ENCODE data around the gene WWOX.
A peak's percentile ranks its signal among the peaks of the same experiment; 100 is the strongest.
"Not testable (repeated sequence)": the region's sequence is repeated elsewhere in the genome, so short reads cannot be mapped to it uniquely, and the experiment has no call there.

The WWOX gene

DNA sequence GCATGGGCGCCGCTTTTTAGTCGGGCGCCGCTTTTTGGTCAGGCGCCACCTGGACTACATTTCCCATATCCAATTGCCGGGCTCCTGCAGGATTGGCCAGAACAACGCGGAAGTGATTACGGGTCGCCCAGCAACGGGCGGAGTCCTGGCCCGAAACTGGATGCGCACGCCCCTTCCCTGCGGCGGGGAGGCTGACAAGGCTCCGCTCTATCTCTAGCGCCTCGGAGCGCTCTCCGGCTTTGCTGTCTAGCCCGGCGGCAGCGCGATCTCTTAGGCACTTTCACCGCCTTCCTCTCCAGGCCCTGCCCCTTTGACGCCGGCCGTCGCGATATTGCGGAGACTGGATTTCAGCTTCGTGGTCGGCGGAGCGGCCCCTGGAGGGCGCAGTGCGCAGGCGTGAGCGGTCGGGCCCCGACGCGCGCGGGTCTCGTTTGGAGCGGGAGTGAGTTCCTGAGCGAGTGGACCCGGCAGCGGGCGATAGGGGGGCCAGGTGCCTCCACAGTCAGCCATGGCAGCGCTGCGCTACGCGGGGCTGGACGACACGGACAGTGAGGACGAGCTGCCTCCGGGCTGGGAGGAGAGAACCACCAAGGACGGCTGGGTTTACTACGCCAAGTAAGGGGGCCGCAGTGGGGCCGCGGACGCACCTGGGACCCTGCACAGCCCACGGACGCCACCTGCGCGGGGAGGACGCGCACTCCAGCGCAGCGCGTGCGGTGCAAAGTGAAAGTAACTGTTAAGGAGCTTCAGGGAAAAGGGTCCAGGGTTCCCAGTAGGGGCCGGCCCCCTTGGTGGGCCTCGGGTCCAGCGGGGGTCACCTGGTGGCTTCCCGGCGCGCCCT, at the start of gene WWOX:
WWOX (plus strand) TSS at position 384 of the 841 bp plus-strand sequence.
- DNase-seq (ENCODE audit: low spot score): peak; percentile 98

DNA sequence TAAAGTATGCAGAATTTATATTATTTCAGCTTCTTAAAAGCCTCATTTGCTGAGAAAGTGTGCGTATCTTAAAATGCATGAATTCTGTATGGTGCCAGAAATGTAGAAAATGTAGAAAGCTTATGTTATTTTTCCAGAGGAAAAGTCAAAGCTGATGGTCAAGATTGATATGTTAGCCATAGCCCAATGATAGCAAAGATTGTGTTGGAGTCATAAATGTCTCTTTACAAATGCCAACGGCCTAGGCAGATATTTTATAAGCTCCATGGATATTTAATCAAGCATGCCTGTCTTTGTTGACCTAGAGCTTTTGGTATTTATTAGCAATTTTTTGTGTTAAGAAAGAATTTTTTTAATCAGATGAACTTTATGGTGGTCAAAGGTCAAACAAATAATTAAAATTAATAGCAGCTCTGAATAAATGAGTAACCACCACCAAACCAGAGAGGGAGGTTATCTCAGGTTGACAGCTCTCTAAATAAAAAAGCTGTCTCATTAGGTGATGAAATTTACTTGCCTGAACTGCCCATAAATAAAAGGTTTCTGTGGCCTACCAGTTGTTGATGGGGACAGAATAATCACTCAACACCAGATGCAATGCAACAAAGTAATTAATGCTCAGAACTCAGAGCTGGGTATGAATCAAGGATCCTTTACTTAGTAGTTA, 48.6 kb upstream of the WWOX start:
- DNase-seq (ENCODE audit: low spot score): no peak

DNA sequence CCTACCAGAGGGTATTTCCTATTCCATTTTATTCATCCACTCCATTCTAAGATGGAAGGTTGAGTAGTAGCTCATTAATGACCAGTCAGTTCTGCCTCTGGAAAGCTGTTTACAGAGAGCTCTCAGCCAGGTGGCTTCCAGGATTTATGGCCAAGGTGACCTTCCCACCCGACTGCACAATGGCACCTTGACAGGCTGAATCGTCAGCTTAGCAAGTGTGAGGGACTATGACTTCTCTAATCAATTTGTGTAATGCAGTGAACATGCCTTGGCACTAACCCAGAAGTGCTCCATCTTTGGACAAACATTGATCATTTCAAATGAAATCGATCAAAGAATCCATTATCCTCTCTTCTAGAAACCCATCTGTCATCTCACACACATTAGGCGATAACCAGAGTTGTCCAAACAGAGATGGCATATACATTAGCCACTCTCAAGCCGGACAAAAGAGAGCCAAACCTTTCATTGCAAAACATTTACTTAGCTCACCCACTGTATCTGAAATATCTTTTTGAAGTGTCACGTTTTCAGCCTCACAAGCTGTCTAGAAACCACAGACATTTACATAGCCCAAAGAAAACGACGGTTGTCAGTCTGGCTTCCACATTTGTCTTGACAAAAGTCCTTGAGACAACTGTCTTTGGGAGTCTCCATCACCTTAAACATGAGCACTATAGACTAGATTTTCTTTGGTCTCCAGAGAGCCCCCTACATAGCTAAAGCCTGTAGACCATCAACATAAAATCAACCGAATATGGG, 41.5 kb upstream of the WWOX start:
- DNase-seq (ENCODE audit: low spot score): no peak

DNA sequence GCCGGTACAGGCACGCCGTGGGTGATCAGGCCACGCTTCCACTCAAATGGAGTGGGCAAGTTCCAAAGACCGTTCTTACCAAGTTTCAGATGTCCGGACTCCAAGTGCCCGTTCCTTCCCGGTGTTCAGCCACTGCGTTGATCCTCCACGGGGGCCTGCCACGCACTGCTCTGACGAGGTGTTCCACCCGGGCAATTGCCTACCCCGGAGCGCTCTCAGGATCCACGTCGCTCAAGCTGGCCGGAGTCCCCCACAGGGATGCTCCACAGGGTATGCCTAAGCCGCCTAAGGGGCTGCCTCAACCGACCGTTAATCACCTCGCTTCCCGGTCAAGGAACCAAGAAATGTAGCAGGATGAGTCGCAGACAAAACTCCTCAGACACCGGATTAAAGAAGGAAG, 39.6 kb upstream of the WWOX start:
- DNase-seq (ENCODE audit: low spot score): not testable (repeated sequence)

DNA sequence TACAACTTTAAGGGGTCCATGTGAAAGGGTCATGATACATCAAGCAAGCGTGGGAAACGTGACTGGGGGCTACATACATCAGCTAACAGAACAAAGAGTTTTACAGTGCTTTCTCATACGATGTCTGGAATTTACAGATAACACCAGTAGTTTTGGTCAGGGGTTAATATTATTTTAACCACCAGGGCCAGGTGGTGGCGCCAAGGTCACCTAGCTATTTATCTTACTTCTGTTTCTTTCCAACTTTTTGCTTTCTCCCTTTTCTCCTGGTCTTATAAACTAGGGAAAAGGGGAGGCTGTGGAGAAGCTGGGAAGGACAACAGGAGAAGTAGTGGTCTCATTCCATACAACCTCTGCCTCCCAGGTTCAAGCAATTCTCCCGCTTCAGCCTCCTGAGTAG, 39.2 kb upstream of the WWOX start:
- DNase-seq (ENCODE audit: low spot score): no peak

DNA sequence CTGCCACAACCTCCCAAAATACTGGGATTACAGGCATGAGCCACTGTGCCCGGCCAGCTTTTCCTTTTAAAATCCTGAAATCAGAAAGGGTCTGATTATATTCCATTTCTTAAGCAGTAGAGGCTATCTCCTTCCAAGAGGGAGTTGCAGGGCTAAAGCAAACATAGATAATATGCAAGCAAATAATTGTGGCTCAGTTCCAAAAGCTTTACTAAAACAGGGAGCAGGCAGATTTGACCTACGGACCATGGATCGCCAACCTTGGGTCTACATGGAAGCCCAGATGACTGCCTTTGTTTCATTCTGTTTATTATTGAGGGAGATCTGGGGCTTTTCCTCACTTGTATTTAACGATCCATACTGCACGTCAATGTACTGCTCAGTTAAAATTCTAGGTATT, 38.6 kb upstream of the WWOX start:
- DNase-seq (ENCODE audit: low spot score): no peak

DNA sequence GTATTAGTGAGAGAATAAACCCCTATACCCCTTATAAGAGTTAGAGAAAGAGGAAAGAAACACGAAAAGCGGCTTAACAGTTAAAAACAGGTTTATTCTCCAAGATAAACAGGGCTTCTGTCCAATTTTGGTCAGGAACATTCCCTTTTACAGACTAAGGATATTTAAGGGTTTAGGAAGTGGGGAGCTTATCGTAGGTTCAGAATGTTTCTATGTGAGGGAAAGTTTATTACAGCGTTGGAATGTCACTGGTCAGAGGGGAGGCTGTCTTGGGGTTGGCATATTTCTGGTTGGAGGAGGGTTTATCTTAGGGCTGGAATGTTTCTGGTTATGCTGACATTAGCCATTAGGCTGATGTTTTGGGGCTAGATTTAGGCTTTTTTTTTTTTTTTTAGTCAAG, 34.1 kb upstream of the WWOX start:
- DNase-seq (ENCODE audit: low spot score): no peak

DNA sequence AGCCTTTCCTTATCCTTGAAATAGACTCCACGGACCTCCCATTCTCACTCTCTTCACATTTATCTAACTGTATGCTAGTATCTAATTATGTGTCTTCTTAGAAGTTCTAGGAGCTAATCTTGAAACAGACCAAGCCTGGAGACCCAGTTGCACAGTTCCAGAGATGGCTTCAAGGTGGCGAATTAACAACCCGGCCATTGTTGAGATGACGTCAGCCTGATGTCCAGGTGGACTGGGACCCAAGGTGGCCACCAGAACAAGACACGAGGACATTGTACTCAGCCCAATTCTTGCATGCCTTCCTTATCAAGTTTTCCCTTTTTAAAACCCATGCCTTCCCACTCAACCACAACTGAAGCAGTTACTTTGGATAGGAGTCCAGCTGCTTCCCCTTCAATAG, 29.5 kb upstream of the WWOX start:
- no peak for DNase-seq (ENCODE audit: low spot score)

DNA sequence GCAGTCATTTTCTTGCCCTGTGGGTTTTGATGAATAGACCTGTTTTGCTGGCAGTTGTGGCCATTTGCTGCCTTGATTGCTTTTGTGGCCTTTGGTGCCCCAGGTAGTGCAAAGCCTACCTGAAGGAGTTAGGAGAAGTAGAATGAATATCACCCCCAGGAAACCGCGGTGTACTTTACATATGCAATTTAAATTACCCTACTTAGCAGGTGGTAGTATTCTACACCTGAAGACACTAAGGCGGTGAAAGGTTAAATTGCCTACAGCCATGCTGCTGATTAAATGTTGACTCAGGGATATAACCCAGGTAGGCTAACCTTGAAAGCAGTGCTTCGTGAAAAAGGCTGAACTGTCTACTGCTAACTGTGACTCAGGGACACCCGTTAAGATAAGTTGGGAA, 27.2 kb upstream of the WWOX start:
- DNase-seq (ENCODE audit: low spot score): no peak

DNA sequence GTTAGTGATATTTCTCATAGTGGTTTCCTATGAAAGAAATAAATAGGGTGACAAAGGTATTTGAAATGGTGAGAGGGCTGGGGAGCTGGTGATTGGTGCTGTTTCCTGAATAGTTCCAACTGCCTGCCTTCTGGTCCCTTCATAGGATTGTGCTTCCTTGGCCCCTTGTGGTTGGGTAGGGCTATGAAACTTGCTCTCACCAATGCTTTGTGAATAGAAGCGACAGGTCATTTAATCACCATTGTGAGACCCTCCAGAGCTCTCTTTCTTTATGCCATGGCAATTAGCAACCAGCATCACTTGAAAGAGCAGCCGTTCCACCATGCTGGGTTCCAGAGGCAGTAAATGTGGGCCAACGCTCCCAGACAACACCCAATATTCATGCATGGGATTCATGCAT, 23.7 kb upstream of the WWOX start:
- DNase-seq (ENCODE audit: low spot score): no peak

DNA sequence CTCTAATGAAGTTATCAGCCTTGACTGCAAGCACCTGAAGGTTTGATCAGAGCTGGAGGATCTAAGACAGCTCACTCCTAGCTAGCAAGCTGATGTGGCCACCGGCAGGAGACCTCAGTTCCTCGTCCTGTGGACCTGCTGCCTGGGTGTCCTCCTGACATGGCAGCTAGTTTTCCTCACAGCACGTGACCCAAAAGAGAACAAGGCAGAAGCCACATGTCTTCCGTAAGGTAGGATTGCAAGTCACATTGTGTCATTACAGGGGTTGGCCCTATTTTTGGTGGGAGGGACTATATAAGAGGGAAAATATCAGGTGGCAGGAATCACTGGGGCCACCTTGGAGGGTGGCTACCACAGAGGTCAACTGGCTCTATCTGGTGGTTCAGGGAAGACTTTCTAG, 18.1 kb upstream of the WWOX start:
- DNase-seq (ENCODE audit: low spot score): no peak

DNA sequence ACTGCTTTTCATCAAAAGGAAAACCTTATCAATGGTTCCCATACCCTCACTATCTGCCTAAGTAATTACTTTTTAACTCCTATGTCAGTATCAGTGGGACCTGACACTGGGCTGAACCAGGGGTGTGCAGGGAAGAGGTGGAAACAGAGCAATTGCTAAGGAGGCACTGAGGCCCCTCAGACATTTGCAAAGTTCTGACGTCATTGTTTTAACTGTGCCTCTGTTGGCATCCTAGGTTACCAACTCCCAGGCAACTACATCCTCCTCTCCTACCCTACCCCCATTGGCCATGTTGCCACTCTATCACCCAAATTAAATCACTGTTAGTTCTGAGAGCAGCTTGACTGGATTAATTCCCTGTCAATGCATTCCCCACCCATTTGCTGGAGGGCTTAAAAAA, 8.0 kb upstream of the WWOX start:
- DNase-seq (ENCODE audit: low spot score): no peak

DNA sequence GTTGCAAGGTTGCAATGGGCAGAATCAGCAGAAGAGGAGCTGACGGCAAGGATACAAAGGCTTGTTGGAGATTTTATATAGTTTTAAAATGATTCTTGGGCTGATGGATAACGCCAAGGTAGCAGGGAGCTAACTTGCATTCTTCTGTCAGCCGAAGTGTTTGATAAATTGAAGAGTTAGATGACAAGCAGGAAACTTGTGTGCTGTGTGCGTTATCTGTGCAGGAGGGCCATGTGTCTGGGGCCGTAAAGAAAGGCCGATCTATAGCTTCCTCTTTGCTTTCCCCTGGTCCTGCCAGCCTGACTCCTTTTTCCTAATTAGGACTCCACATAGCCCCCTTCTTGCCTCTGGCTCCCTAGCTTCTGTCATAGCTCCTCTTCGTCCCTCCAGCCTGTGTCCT, 6.7 kb upstream of the WWOX start:
- DNase-seq (ENCODE audit: low spot score): no peak

DNA sequence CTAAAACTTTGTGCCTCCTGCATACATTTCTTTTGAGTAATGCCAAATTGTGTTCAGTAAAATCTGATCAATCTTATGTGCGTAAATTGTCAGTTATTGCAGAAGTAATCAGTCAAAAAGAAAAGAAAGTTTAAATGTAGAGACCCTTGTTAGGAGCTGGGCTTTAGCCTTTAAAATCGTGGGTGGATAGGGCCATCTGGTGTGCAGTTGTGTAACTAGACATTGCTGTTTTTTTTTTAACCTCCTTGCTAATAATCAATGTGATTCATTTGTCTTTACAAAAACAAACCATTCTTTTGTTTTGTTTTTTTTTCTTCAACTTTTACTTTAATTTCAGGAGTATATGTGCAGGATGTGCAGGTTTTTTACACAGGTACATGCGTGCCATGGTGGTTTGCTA, 5.3 kb upstream of the WWOX start:
- DNase-seq (ENCODE audit: low spot score): no peak

DNA sequence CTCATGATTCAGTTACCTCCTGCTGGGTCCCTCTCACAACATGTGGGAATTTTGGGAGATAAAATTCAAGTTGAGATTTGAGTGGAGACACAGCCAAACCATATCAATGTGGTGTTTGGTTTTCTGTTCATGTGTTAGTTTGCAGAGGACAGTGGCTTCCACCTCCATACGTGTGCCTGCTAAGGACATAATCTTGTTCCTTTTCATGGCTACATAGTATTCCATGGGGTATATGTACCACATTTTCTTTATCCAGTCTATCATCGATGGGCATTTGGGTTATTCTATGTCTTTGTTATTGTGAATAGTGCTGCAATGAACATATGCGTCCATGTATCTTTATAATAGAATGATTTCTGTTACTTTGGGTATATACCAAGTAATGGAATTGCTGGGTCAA, 4.5 kb upstream of the WWOX start:
- DNase-seq (ENCODE audit: low spot score): no peak

DNA sequence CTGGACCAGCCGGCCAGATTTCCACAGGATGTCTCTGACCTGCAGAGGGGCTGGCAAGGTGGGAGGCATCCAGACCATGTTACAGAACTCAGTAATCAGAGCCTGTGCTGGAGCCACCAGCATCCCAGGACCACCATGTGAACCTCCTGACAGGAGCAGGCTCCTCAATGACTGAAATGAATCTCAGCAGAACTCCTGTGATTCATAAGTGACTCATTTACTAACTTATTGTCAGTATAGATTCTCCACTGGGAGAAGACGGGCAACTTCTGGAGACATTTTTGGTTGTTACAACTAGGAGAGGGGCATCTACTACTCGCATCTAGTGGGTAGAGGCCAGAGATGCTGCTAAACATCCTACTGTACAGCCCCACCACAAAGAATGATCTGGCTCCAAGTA, 3.1 kb upstream of the WWOX start:
- DNase-seq (ENCODE audit: low spot score): no peak

DNA sequence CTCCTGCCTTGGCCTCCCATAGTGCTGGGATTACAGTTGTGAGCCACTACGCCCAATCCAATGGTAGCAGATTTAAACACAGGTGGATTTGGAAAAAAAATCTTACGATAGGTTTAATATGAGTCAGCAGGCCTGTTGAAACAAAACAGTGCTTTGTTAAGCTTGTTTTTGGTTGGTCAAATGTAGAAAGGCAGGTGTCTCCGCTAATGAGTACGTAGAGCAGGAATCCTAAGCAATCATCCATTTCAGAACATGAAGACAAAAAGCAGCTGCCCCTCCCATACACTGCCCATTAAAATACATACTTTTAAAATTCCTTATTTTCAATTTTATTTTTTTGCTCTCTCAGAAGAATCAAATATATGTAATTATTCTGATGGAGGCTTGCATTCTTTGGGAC, 1.9 kb upstream of the WWOX start:
- no peak for DNase-seq (ENCODE audit: low spot score)

DNA sequence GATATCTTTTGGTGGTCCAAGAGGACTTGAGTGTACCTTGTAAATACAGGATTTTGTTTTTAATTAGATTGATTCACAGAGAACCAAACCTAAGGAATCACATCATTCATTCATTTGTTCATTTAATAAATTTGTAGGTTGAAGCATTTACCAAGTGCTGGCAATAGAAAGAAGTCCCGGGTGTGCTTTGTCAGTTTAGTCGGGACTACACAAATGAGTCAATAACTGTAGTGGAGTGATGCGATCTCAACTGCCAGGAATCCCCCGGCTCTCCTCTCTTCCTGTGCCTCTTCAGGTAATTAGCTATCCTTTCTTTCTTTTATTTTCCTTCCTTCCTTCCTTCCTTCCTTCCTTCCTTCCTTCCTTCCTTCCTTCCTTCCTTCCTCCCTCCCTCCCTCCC, 1.4 kb upstream of the WWOX start:
- DNase-seq (ENCODE audit: low spot score): no peak

DNA sequence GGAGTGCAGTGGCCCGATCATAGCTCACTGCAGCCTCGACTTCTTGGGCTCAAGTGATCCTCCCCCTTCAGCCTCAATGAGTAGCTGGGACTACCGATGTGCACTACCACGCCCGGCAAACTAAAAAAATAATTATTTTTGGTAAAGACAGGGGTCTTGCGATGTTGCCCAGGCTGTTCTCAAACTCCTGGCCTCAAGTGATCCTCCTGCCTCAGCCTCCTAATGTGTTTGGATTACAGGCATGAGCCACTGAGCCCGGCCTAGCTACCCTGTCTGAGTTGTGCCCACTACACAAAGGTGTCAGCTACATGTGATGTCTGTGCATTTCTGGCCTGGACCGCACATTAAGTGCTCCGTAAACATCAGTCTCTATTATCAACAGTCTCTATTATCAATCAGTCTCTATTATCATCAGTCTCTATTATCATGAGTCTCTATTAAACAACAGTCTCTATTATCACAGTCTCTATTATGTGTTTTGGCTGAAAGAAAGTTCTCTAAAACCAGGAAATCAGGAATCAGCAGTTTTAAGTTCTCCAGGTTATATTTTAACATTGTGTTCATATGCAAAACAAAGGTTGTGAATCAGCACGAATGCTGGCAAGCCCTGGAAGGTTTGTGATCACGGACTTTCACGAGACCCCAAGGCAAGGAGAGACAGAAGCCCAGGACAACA, 721 bp upstream of the WWOX start:
- no peak for DNase-seq (ENCODE audit: low spot score)

DNA sequence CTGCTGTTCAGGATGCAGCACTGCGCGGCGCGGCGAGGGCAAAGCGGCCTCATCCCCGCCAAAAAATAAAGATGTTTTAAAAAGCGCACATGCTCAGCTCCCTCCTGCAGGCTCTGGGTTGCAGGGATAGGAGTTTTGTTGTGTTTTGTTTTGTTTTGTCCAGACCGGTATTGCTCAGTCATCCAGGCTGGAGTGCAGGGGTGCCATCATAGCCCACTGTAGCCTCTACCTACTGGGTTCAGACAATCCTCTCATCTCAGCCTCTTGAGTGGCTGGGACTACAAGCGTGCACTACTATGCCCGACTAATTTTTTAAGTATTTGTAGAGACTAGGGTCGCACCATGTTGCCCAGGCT, 636 bp downstream of the WWOX start:
- DNase-seq (ENCODE audit: low spot score): peak; percentile 36

DNA sequence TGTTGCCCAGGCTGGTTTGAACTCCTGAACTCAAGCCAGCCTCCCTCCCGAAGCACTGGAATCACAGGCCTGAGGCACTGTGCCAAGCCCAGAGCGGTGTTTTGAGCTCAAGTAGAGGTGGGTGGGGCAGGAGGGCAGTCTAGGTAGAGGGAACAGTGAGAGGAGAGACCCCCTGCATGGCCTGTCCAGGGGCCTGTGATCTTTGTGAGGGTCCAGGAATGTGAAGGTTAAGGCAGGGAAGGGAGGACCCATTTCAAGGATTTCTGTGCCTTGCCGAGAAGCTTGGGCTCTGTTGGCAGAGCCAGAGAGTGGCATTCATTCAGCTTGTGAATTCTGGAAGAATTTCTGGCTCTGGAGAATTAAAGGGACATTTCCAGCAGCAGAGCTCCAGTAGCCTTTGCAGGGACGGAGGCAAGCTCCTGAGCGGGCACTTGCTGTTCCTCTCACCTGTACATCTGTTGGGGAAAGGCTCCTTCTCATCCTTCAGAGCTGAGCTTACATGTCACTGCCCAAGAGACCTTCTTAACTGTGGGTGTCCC, 2.7 kb downstream of the WWOX start:
- no peak for DNase-seq (ENCODE audit: low spot score)

DNA sequence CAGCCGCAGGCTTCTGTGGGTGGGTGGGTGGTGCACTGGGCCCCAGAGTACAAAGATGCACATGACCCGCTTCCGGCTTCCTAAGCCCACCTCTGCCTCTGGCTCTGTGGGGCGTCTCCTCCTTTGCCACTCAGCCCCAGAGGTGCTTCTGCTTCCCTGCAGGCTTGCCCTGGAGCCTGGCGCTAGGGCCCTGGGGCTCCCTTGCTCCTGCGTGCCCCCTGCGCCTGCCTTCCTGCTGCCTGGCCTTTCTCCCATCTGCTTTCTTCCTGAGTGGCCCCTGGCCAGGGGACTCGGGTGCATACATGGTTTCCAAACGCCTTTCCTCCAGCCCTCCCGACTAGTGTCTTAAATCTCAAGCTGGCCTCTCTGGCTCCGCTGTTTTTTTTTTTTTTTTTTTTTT, 3.4 kb downstream of the WWOX start:
- DNase-seq (ENCODE audit: low spot score): no peak

All from AG08395 (cell line).